Peyer's patch (tissue), 4 donors: Measurements from ENCODE around the gene YKT6.

Experiments
- CTCF ChIP-seq, 6 experiments: fragments of 450-650 bp in 4 of 6; fragments of 200-600 bp in 2 of 6; sonication (generic) in 1 of 6; IDR thresholded peaks; one replicate each; pipeline ENCODE4 v1.5.1; 2017 to 2019; ENCODE audit warnings: antibody characterized with exemption in 6 of 6, mild to moderate bottlenecking in 3 of 6, moderate library complexity in 1 of 6
- POLR2A ChIP-seq, 2 donors: fragments of 450-650 bp; IDR thresholded peaks; one replicate each; pipeline ENCODE4 v1.5.1; 2017; ENCODE audit warnings: antibody characterized with exemption in 2 of 2, mild to moderate bottlenecking in 2 of 2, moderate library complexity in 2 of 2

DNA sequence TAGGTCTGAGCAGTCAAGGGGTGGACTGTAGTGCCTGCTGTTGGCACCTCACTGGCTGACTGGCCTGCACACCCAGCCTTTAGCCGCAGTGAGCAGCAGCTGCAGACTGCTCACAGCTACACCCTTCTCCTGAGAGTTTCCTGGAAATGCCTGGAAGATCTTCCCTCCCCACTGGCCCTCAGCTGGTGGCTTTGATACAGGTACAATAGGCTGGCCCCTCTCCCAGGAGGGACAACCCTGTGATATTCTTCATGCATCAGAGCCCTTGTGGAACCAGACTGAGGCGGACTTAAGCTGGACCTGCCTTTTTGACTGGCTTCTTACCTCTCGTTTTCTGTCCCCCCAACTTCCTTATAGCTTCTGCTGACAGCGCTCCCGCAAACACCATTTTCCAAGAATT, 18.0 kb upstream of the YKT6 start:
- TF ChIP-seq CTCF (IDR thresholded peaks at IDR 0.05) = no peak
- no peak for TF ChIP-seq POLR2A (IDR thresholded peaks at IDR 0.05)
